Measurements from ENCODE around the gene NAV2.

The NAV2 gene

GRCh38 chr11:19946681-19947080 is 234.0 kb downstream of the NAV2 start:
- no peak for TF ChIP-seq EZH2phosphoT487 (IDR thresholded peaks at IDR 0.05; ENCODE audit: low read length)
- no peak for TF ChIP-seq EZH2 (optimal IDR thresholded peaks at IDR 0.05; ENCODE audit: low read depth, low read length)
- no peak for TF ChIP-seq CTCF (IDR thresholded peaks at IDR 0.05; ENCODE audit: low read length)
- Histone ChIP-seq H3K4me1 (ENCODE audit: low read length) (peaks cover 11% of the 10 kb centered on the region), H3K27me3 (replicated peaks; ENCODE audit: insufficient read depth, low read length) (no peaks in the 10 kb centered on the region), H3K9me3 (replicated peaks; ENCODE audit: insufficient read depth, low read length) (no peaks in the 10 kb centered on the region), H2AFZ (ENCODE audit: low read length) (no peak overlapping the region), H3K4me3 (ENCODE audit: low read length) (no peak overlapping the region), H3K79me2 (ENCODE audit: low read length) (no peaks in the 10 kb centered on the region), H3K9me2 (replicated peaks; ENCODE audit: insufficient read depth, low read length) (no peaks in the 10 kb centered on the region), H3F3A (ENCODE audit: insufficient read depth, low read length) (peaks cover 3% of the 10 kb centered on the region; the same call in 1 of the 2 replicates), H3K9ac (ENCODE audit: low read length) (no peak overlapping the region), H3K27ac (ENCODE audit: low read length) (no peak overlapping the region), H3K36me3 (replicated peaks; ENCODE audit: insufficient read depth, low read length) (no peaks in the 10 kb centered on the region), H3K4me2 (ENCODE audit: low read depth, low read length) (no peak overlapping the region), H4K20me1 (ENCODE audit: insufficient read depth, low read length) (0 out of 2 replicates have a peak, but pooled peaks cover 3% of the 10 kb centered on the region)
- no peak for DNase-seq

GRCh38 chr11:19947537-19948114 is 235.0 kb downstream of the NAV2 start:
- no peak for DNase-seq
- Histone ChIP-seq H3K4me1 (ENCODE audit: low read length) (peaks cover 18% of the 10 kb centered on the region), H2AFZ (ENCODE audit: low read length) (no peak overlapping the region), H3F3A (ENCODE audit: insufficient read depth, low read length) (peaks cover 7% of the 10 kb centered on the region; the same call in 1 of the 2 replicates), H3K27me3 (replicated peaks; ENCODE audit: insufficient read depth, low read length) (no peaks in the 10 kb centered on the region), H3K79me2 (ENCODE audit: low read length) (no peaks in the 10 kb centered on the region), H3K4me3 (ENCODE audit: low read length) (no peak overlapping the region), H3K4me2 (ENCODE audit: low read depth, low read length) (no peak overlapping the region), H3K9me3 (replicated peaks; ENCODE audit: insufficient read depth, low read length) (no peaks in the 10 kb centered on the region), H4K20me1 (ENCODE audit: insufficient read depth, low read length) (0 out of 2 replicates have a peak, but pooled peaks cover 3% of the 10 kb centered on the region), H3K9me2 (replicated peaks; ENCODE audit: insufficient read depth, low read length) (no peaks in the 10 kb centered on the region), H3K36me3 (replicated peaks; ENCODE audit: insufficient read depth, low read length) (no peaks in the 10 kb centered on the region), H3K27ac (ENCODE audit: low read length) (no peak overlapping the region), H3K9ac (ENCODE audit: low read length) (no peak overlapping the region)
- no peak for TF ChIP-seq EZH2 (optimal IDR thresholded peaks at IDR 0.05; ENCODE audit: low read depth, low read length)

- H3K9ac ChIP-seq (ENCODE audit: low read length): no peak overlapping the region
- peaks cover 7% of the 10 kb centered on the region; the same call in 1 of the 2 replicates for H3F3A ChIP-seq (ENCODE audit: insufficient read depth, low read length)
- H3K4me1 ChIP-seq (ENCODE audit: low read length): peaks cover 18% of the 10 kb centered on the region
- H3K9me3 ChIP-seq (replicated peaks; ENCODE audit: insufficient read depth, low read length): no peaks in the 10 kb centered on the region
- H2AFZ ChIP-seq (ENCODE audit: low read length): no peak overlapping the region
- no peaks in the 10 kb centered on the region for H3K36me3 ChIP-seq (replicated peaks; ENCODE audit: insufficient read depth, low read length)
- no peaks in the 10 kb centered on the region for H3K79me2 ChIP-seq (ENCODE audit: low read length)
- no peak overlapping the region for H3K4me2 ChIP-seq (ENCODE audit: low read depth, low read length)
- H4K20me1 ChIP-seq (ENCODE audit: insufficient read depth, low read length): 0 out of 2 replicates have a peak, but pooled peaks cover 3% of the 10 kb centered on the region
- no peak for DNase-seq
- H3K9me2 ChIP-seq (replicated peaks; ENCODE audit: insufficient read depth, low read length): no peaks in the 10 kb centered on the region
- no peak for TF ChIP-seq CTCF (IDR thresholded peaks at IDR 0.05; ENCODE audit: low read length)
- TF ChIP-seq EZH2 (optimal IDR thresholded peaks at IDR 0.05; ENCODE audit: low read depth, low read length): no peak
- TF ChIP-seq EZH2phosphoT487 (IDR thresholded peaks at IDR 0.05; ENCODE audit: low read length): no peak
- no peak overlapping the region for H3K27ac ChIP-seq (ENCODE audit: low read length)
- H3K27me3 ChIP-seq (replicated peaks; ENCODE audit: insufficient read depth, low read length): no peaks in the 10 kb centered on the region
- H3K4me3 ChIP-seq (ENCODE audit: low read length): no peak overlapping the region
These were observed 237.0 kb downstream of the NAV2 start for GRCh38 chr11:19949606-19950005.

GRCh38 chr11:19951558-19952115 is 239.0 kb downstream of the NAV2 start:
- peak overlapping the region; percentile 4; the same call in 1 of the 2 replicates for H3K27ac ChIP-seq (ENCODE audit: low read length)
- no peaks in the 10 kb centered on the region for H3K36me3 ChIP-seq (replicated peaks; ENCODE audit: insufficient read depth, low read length)
- no peaks in the 10 kb centered on the region for H3K9me2 ChIP-seq (replicated peaks; ENCODE audit: insufficient read depth, low read length)
- H3K79me2 ChIP-seq (ENCODE audit: low read length): no peaks in the 10 kb centered on the region
- H3K9me3 ChIP-seq (replicated peaks; ENCODE audit: insufficient read depth, low read length): no peaks in the 10 kb centered on the region
- H2AFZ ChIP-seq (ENCODE audit: low read length): no peak overlapping the region
- H3K27me3 ChIP-seq (replicated peaks; ENCODE audit: insufficient read depth, low read length): no peaks in the 10 kb centered on the region
- DNase-seq: peak; percentile 69
- peaks cover 18% of the 10 kb centered on the region for H3K4me1 ChIP-seq (ENCODE audit: low read length)
- no peak overlapping the region for H3K9ac ChIP-seq (ENCODE audit: low read length)
- 0 out of 2 replicates have a peak, but pooled peaks cover 3% of the 10 kb centered on the region for H4K20me1 ChIP-seq (ENCODE audit: insufficient read depth, low read length)
- peaks cover 7% of the 10 kb centered on the region; the same call in 1 of the 2 replicates for H3F3A ChIP-seq (ENCODE audit: insufficient read depth, low read length)
- peak overlapping the region; percentile 81 for H3K4me2 ChIP-seq (ENCODE audit: low read depth, low read length)
- peak overlapping the region; percentile 26 for H3K4me3 ChIP-seq (ENCODE audit: low read length)
- TF ChIP-seq EZH2 (optimal IDR thresholded peaks at IDR 0.05; ENCODE audit: low read depth, low read length): no peak
- TF ChIP-seq CTCF (IDR thresholded peaks at IDR 0.05; ENCODE audit: low read length): peak; percentile 77
